ENCODE results near the gene DROSHA.

The DROSHA gene

GRCh38 chr5:31531888-31532547 lies at the start of gene DROSHA, which contains the start of gene C5orf22:
DROSHA (minus strand) TSS chr5:31532093; CDS start chr5:31529059, 3,034 bp downstream.
C5orf22 (plus strand) TSS chr5:31532301; CDS start chr5:31532393, 92 bp downstream.
- DNase-seq (ENCODE audit: extremely low read depth, low read depth) = peak; percentile 91
- peak within 1 kb of the TSS; percentile 94 for H3K4me3 ChIP-seq (replicated peaks; ENCODE audit: low read depth, low read length)
- TF ChIP-seq CTCF (IDR thresholded peaks at IDR 0.05; ENCODE audit: low read depth, low read length, missing control alignments) = no peak

GRCh38 chr5:31579558-31579957 lies 47.7 kb upstream of the DROSHA start:
- no peak for DNase-seq (ENCODE audit: extremely low read depth, low read depth)
- TF ChIP-seq CTCF (IDR thresholded peaks at IDR 0.05; ENCODE audit: low read depth, low read length, missing control alignments) = no peak
- no peak overlapping the region for H3K4me3 ChIP-seq (replicated peaks; ENCODE audit: low read depth, low read length)

- H3K4me3 ChIP-seq (replicated peaks; ENCODE audit: low read depth, low read length) = no peak overlapping the region
- no peak for TF ChIP-seq CTCF (IDR thresholded peaks at IDR 0.05; ENCODE audit: low read depth, low read length, missing control alignments)
- no peak for DNase-seq (ENCODE audit: extremely low read depth, low read depth)
Observed at GRCh38 chr5:31577438-31577837, 45.5 kb upstream of the DROSHA start.

GRCh38 chr5:31574772-31575171 lies 42.9 kb upstream of the DROSHA start:
- DNase-seq (ENCODE audit: extremely low read depth, low read depth) = no peak
- TF ChIP-seq CTCF (IDR thresholded peaks at IDR 0.05; ENCODE audit: low read depth, low read length, missing control alignments) = no peak

GRCh38 chr5:31573494-31574142 lies 41.7 kb upstream of the DROSHA start:
- H3K4me3 ChIP-seq (replicated peaks; ENCODE audit: low read depth, low read length) = no peak overlapping the region
- DNase-seq (ENCODE audit: extremely low read depth, low read depth) = no peak
- no peak for TF ChIP-seq CTCF (IDR thresholded peaks at IDR 0.05; ENCODE audit: low read depth, low read length, missing control alignments)

More at GRCh38 chr5:31574772-31575171, 42.9 kb upstream of the DROSHA start:
- H3K4me3 ChIP-seq (replicated peaks; ENCODE audit: low read depth, low read length) = no peak overlapping the region

GRCh38 chr5:31569068-31569467 lies 37.2 kb upstream of the DROSHA start:
- no peak for TF ChIP-seq CTCF (IDR thresholded peaks at IDR 0.05; ENCODE audit: low read depth, low read length, missing control alignments)
- no peak for DNase-seq (ENCODE audit: extremely low read depth, low read depth)
- H3K4me3 ChIP-seq (replicated peaks; ENCODE audit: low read depth, low read length) = no peak overlapping the region

Measured in HFF-Myc (cell line).